ENCODE results near the gene ITFG2.
A peak's percentile ranks its signal among the peaks of the same experiment; 100 is the strongest.

ITFG2 gene

GRCh38 chr12:2829275-2829674 is 16.8 kb downstream of the ITFG2 start:
- no peak for DNase-seq (ENCODE audit: low read depth in 1 of 2, low spot score in 1 of 2)

- no peak for DNase-seq (ENCODE audit: low read depth in 1 of 2, low spot score in 1 of 2)
Measured at GRCh38 chr12:2832550-2833127, 20.2 kb downstream of the ITFG2 start.

DNA sequence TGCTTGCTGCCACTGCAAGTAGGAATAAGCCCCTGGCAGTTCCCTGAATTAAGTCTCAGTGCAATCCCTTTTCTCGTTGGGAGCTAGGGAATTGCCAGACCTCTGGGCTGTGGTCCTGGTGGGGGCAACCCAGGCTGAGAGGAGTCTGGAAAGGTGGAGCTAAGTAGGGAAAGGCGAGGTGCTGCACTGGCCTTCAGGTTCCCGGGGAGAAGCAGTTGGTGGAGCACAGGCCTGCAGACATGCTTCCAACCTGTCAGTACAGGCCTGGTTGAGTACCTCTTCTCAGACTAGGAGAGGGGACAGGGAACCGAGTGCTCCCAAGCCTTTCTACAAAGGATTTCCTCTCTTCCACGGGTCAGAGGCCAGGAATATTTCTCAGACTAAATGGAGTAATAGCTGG is 20.9 kb downstream of the ITFG2 start:
- DNase-seq (ENCODE audit: low read depth in 1 of 2, low spot score in 1 of 2): no peak

GRCh38 chr12:2833810-2834209 is 21.3 kb downstream of the ITFG2 start:
- DNase-seq (ENCODE audit: low read depth in 1 of 2, low spot score in 1 of 2): no peak

GRCh38 chr12:2834581-2835491 is 22.4 kb downstream of the ITFG2 start, which contains the start of gene NRIP2:
Gene NRIP2, minus strand, starts transcription at chr12:2835035. Its CDS starts 52 bp downstream, at chr12:2834983.
- no peak for DNase-seq (ENCODE audit: low read depth in 1 of 2, low spot score in 1 of 2)

DNA sequence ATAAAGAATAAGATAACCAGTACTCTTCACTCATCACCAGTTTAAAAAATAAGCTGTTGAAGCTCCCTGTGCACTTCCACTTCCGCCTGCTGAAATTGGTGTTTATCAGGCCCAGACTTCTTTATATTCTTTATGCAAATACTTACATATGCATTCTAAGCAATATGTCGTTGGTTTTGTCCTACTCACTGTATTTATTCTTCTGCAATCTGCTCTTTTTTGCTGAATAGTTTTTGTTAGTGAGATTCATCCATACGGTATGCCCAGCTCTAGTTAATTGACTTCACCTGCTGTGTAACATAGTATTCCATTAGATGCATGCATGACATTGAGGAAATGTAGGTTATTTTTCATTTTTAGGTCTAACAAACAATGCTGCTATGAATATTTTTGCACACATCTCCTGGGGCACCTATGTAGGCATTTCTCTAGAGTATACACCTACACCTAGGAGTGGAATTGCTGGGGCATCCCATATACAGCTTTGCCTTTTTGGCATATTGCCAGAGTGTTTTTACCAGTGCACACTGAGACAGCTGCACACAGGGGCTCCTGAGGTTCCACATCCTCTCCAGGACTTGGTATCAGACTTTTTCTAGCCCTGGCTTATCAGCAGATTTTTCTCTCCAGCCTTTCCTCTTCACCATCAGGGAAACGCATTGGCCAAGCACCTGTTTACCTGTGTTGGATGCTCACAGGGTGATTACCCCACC is 23.4 kb downstream of the ITFG2 start:
- DNase-seq (ENCODE audit: low read depth in 1 of 2, low spot score in 1 of 2): no peak

DNA sequence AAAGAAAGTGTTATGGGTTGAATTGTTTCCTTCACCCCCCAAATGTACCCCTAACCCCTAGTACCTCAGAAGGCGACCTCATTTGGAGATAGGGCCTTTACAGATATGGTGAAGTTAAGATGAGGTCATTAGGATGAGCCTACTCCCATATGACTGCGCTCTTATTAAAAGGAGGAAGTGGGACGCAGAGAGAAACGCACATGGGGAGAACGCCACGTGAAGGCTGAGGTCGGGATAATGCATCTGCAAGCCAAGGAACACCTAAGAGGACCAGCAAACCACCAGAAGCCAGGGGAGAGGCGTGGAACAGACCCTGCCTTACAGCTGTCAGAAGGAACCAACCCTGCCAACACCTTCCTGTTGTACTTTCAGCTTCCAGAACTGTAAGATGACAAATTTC is 24.1 kb downstream of the ITFG2 start:
- no peak for DNase-seq (ENCODE audit: low read depth in 1 of 2, low spot score in 1 of 2)

GRCh38 chr12:2841056-2841650 is 28.7 kb downstream of the ITFG2 start:
- DNase-seq (ENCODE audit: low read depth in 1 of 2, low spot score in 1 of 2): no peak

DNA sequence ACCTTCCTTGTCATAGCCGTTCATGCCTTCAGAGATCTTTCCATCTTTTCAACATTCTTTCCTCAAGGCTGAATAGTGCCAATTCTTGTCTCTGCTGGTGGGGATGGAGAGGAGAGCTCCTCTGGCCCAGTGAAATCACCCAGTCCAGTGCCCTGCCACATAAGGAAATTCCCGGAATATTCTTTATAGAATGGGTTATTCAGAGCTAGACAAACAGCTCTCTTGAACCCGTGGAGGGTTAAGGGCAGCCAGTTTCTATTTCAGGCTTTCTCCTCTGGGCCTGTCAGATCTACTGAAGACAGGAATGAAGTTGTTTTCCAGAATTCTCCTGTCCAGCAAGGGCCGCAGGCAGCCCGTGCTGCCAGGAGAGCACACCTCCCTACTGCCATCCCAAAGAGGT is 30.5 kb downstream of the ITFG2 start:
- DNase-seq (ENCODE audit: low read depth in 1 of 2, low spot score in 1 of 2): no peak

DNA sequence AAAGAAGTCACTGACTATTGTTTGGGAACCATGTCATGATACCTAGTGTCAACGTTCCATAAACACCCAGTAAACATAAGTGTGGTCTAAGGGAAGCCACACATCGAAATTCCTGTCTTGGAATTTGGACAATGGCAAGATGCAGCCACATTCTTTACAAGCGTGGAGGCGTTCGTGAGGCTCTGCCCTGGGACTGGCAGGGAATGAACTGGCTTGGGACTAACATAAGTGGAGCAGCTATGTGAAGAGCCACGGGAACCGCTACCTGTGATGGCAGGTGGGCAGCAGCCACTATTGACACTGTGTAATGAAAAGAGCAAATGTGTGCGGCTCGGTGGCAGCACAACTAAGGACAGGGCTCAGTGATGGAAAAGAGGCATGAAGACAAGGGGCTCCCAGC is 32.3 kb downstream of the ITFG2 start:
- no peak for DNase-seq (ENCODE audit: low read depth in 1 of 2, low spot score in 1 of 2)

- no peak for DNase-seq (ENCODE audit: low read depth in 1 of 2, low spot score in 1 of 2)
Measured at GRCh38 chr12:2845280-2845679, 32.8 kb downstream of the ITFG2 start.

GRCh38 chr12:2851931-2852330 is 39.5 kb downstream of the ITFG2 start:
- DNase-seq (ENCODE audit: low read depth in 1 of 2, low spot score in 1 of 2): no peak

DNA sequence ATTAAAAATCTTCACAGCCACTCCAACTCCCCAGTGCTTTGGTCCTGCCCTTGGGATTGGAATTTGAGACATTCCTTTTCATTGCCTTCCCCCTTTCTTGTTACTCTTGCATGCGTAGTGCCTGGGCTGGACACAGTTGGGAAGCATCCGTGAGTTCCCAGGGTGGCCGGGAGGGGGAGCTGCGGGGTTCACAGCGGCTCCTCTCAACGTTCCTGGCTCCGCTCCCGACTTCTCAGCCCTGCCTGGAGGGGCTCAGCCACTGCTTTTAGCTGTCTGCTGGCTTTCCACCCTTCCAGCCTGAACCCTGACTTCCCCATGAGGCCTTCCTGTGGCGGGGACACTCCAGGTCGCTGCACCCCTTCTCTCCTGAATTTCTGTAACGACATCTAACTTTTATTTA is 41.2 kb downstream of the ITFG2 start:
- DNase-seq (ENCODE audit: low read depth in 1 of 2, low spot score in 1 of 2): peak in 1 of 2 donors; percentile 37

DNA sequence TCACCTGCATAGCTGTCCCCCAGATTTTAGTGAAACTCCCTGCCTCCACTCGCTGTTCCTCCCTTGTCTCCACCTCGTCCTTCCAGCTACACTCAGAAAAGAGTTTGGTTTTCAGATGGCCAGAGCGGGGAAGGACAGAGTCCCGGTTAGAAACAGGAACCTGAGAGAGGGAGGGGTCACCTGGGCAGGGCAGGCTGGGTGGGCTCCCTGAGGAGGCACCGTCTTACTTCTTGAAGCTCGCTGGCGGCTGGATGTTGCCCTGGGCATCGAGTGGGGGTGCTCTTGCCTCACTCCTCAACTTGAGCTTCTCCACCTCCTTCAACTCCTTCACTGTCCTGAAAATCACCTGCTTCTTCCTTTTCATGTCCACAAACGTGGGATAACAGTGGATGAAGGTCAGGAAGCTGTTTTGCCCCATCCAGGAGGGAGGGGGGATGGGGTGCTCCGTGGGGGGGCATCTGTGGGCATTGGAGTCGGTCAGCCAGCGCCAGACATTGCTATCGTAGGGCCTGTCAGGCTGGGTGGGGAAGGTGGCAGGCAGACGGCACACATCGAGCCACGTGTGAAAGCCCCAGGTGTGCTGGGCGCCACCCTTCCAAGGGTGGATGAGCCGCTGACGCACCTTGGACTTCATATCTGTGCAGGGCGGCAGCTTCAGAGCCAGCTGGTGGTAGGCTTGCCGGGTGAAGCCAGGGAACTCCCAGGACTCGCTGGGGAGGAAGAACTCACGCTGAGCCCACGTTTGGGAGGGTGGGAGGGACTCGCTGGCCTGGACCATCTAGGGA is 42.4 kb downstream of the ITFG2 start:
- DNase-seq (ENCODE audit: low read depth in 1 of 2, low spot score in 1 of 2): no peak

- no peak for DNase-seq (ENCODE audit: low read depth in 1 of 2, low spot score in 1 of 2)
Measured at GRCh38 chr12:2855546-2855945, 43.1 kb downstream of the ITFG2 start.

- DNase-seq (ENCODE audit: low read depth in 1 of 2, low spot score in 1 of 2): no peak
Measured at GRCh38 chr12:2856051-2856450, 43.6 kb downstream of the ITFG2 start.

DNA sequence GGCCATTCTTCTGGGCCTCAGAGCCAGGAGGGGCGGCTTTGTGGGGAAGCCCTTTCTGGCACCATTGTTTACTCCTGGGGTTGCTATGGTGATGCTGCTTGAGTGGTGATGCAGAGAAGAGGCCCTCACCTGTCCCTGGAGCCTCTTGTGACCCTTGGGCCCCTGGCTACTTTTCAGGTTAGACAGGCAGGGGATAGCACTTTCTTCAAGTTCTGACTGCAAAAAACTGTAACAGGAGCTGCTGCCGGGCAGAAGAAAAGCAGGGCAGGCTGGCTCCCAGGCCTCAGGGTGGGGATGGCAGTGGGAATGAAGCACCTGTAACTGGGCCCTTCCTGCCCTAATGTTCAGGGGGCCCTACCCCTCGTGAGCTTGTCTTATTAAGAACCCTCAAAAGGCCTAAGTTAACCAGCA is 44.6 kb downstream of the ITFG2 start, which contains the start of gene TEX52:
Gene TEX52, minus strand, starts transcription at position 19 of the 411 bp plus-strand sequence. Its CDS starts 13 bp downstream, at position 6.
- no peak for DNase-seq (ENCODE audit: low read depth in 1 of 2, low spot score in 1 of 2)

DNA sequence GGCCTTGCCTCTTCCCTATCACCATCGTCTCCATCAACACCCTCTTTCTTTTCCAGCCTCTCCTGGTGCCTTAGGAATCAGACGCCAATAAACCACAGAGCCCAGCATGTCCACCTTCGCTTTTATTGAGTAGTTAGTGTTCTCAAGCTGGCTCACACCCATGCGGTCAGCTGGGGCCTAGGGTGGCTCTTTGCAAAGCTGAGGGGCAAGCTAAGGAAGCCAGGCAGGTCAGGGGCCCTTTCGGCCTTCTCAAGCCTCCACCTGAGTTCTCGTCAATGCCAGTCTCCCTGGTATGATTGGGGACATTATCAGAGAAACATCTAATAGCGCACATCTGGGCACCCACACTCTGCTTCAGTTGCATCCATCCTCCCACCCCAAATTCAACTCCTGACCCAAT is 45.1 kb downstream of the ITFG2 start:
- DNase-seq (ENCODE audit: low read depth in 1 of 2, low spot score in 1 of 2): no peak

GRCh38 chr12:2858334-2858733 is 45.9 kb downstream of the ITFG2 start:
- DNase-seq (ENCODE audit: low read depth in 1 of 2, low spot score in 1 of 2): no peak

DNA sequence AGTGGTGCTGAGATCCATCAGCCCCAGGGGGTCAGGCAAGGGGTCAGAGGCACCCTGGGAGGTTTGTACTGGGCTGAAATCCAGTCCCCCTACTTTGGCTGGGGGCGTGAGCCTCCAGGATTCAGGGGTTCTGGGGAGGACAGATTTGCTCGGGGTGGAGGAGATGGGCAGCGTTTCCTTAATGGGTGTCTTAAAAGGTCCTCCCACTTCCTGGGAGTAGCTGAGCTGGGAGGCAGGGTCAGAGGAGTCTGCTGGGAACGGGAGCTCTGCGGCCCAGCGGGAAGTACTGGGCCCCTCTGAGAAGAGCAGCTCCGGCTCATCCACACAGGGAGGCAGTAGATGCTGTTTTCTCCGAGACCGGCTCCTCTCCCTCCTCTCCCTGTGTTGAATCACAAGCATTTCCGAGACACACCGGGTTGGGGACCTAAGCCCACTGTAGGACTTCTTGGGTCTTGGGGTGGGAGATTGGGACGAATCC is 46.5 kb downstream of the ITFG2 start:
- no peak for DNase-seq (ENCODE audit: low read depth in 1 of 2, low spot score in 1 of 2)
